K562 (cell line): ENCODE data around the gene PYGB. TPM values are rescaled to one million over a fixed set of nuclear protein-coding genes. Genes with fewer than 3 reads are reported as not detected.
A peak's percentile ranks its signal among the peaks of the same experiment; 100 is the strongest.

Source experiments
- BRD9 ChIP-seq: fragments of 450-650 bp; IDR thresholded peaks from 2 replicates; pipeline ENCODE4 v1.6.1; 2018; ENCODE audit warnings: low read depth; ENCODE audit not compliant: partially characterized antibody
- CEBPZ ChIP-seq: fragments of 150-350 bp; IDR thresholded peaks from 2 replicates; pipeline ENCODE4 v1.6.1; 2014; ENCODE audit warnings: low read depth, mild to moderate bottlenecking, low read length, borderline replicate concordance
- CREB3L1 ChIP-seq: fragments of 450-650 bp; IDR thresholded peaks from 2 replicates; pipeline ENCODE4 v1.6.1; 2014; ENCODE audit warnings: low read depth, mild to moderate bottlenecking, moderate library complexity, borderline replicate concordance
- HMGXB4 ChIP-seq: sonication (generic); formaldehyde crosslinking; IDR thresholded peaks from 2 replicates; pipeline ENCODE4 v1.8.1; 2023; ENCODE audit warnings: mild to moderate bottlenecking, missing genetic modification reagents
- KLF1 ChIP-seq: fragments of 450-650 bp; IDR thresholded peaks from 2 replicates; pipeline ENCODE4 v1.6.1; 2016; ENCODE audit warnings: missing genetic modification characterization, missing compliant biosample characterization
- POLR2B ChIP-seq: fragments of 450-650 bp; IDR thresholded peaks from 2 replicates; pipeline ENCODE4 v1.6.1; 2018; ENCODE audit warnings: low read depth; ENCODE audit not compliant: partially characterized antibody
- RAD51 ChIP-seq: fragments of 450-650 bp; IDR thresholded peaks from 2 replicates; pipeline ENCODE4 v1.7.1; 2016; ENCODE audit warnings: low read depth, mild to moderate bottlenecking, borderline replicate concordance
- SIN3A ChIP-seq, 2 experiments: fragments of 150-350 bp in 1 of 2; IDR thresholded peaks; 2 replicates each; pipeline ENCODE4 v1.6.1; 2011 to 2016; ENCODE audit warnings: borderline replicate concordance in 2 of 2, low read depth in 2 of 2, low read length in 2 of 2, mild to moderate bottlenecking in 2 of 2, moderate library complexity in 2 of 2; ENCODE audit not compliant: control insufficient read depth in 1 of 2
- TCF7L2 ChIP-seq: fragments of 150-350 bp; IDR thresholded peaks from 2 replicates; pipeline ENCODE4 v1.6.1; 2016; ENCODE audit warnings: low read depth, mild to moderate bottlenecking, low read length, moderate library complexity
- ZMIZ1 ChIP-seq, 2 experiments: fragments of 150-350 bp in 1 of 2; IDR thresholded peaks; 2 replicates each; pipeline ENCODE4 v1.6.1; 2012 to 2016; ENCODE audit warnings: low read depth in 2 of 2, low read length in 2 of 2, mild to moderate bottlenecking in 1 of 2, moderate library complexity in 1 of 2
- ZNF24 ChIP-seq: fragments of 450-650 bp; IDR thresholded peaks from 2 replicates; pipeline ENCODE4 v1.6.1; 2016
- polyA plus RNA-seq, 8 experiments: library from polyadenylated mRNA; depleted of rRNA in 4 of 8; stranded (reverse) in 5 of 8; unstranded in 3 of 8; fragments of >200 nt; fragmentation: Nextera tagmentation in 2 of 8; fragmentation: Illumina TruSeq in 1 of 8; extraction: Ambion mirVana in 2 of 8; extraction: Trizol in 1 of 8; gene quantifications; 2 replicates each; pipeline versions ENCODE4 v1.2.1 to v1.2.3, GENCODE V29; 2011 to 2014; ENCODE audit warnings: inconsistent platforms in 1 of 8, missing spikeins in 1 of 8
- total RNA-seq, 7 experiments: library from RNA; depleted of rRNA in 6 of 7; stranded (reverse); fragments of >200 nt in 6 of 7; fragmentation: Illumina TruSeq in 2 of 7; extraction: Trizol in 2 of 7; gene quantifications; 2 replicates each; pipeline versions ENCODE4 v1.2.1 to v1.2.3, GENCODE V29; 2011 to 2021; ENCODE audit warnings: low replicate concordance in 1 of 7

Gene PYGB
- total and polyA plus RNA-seq, 9 of the 15 experiments (the other 6 are each of a cell fraction or from before 2014, with no cell fraction given), result 0.34 to 18.0 (median 9.8) TPM

GRCh38 chr20:25247956-25248785 is at the start of gene PYGB (continued):
- TF ChIP-seq ZMIZ1 (IDR thresholded peaks at IDR 0.05; ENCODE audit: low read depth in 2 of 2, low read length in 2 of 2), result no peak
- TF ChIP-seq CREB3L1, result peak; percentile 78; the same call in 1 of the 2 replicates
- TF ChIP-seq POLR2B, result peak; percentile 76
- TF ChIP-seq KLF1 (tag), result 0 out of 2 replicates have a peak, but pooled peaks have one; percentile 33
- TF ChIP-seq CEBPZ, result no peak
- TF ChIP-seq RAD51, result no peak
- peak in 1 of 2 experiments; percentile 42; a peak in 1 of 4 replicates for TF ChIP-seq SIN3A (IDR thresholded peaks at IDR 0.05; ENCODE audit: borderline replicate concordance in 2 of 2, control insufficient read depth in 1 of 2, low read depth in 2 of 2, low read length in 2 of 2)
- no peak for TF ChIP-seq TCF7L2
- no peak for TF ChIP-seq BRD9
- no peak for TF ChIP-seq HMGXB4
- no peak for TF ChIP-seq ZNF24
